Tibial nerve (tissue), 4 donors: ENCODE data around the gene CLDN19.

Source experiments
- CTCF ChIP-seq, 5 experiments: fragments of 200-600 bp in 3 of 5; fragments of 450-650 bp in 2 of 5; sonication (generic) in 3 of 5; IDR thresholded peaks; one replicate each; pipeline ENCODE4 v1.5.1; 2016 to 2019; ENCODE audit warnings: antibody characterized with exemption in 5 of 5, mild to moderate bottlenecking in 3 of 5, moderate library complexity in 2 of 5
- EP300 ChIP-seq, 2 donors: sonication (generic); formaldehyde crosslinking; IDR thresholded peaks; one replicate each; pipeline ENCODE4 v1.6.1; 2017; ENCODE audit warnings: antibody characterized with exemption in 2 of 2, mild to moderate bottlenecking in 1 of 2

GRCh38 chr1:42686418-42686817 is 53.6 kb downstream of the CLDN19 start:
- no peak for TF ChIP-seq EP300 (IDR thresholded peaks at IDR 0.05)
- TF ChIP-seq CTCF (IDR thresholded peaks at IDR 0.05), result no peak
